Measurements from ENCODE around the gene RTL10. TPM values are rescaled to one million over a fixed set of nuclear protein-coding genes. Genes with fewer than 3 reads are reported as not detected.

The RTL10 gene
- polyA plus RNA-seq, 2 of the 4 experiments (the other 2 are of a cell fraction) = 4.4 to 5.1 TPM

GRCh38 chr22:19808873-19809478, 45.7 kb downstream of the RTL10 start (continued):
- TF ChIP-seq RARB (CRISPR knock-in tag; IDR thresholded peaks at IDR 0.05) (no peak), KDM5A (IDR thresholded peaks at IDR 0.05) (no peak), HOXA7 (CRISPR knock-in tag; IDR thresholded peaks at IDR 0.05) (no peak), HOXB5 (CRISPR knock-in tag; IDR thresholded peaks at IDR 0.05) (no peak)
- TF ChIP-seq, protein P1, sequence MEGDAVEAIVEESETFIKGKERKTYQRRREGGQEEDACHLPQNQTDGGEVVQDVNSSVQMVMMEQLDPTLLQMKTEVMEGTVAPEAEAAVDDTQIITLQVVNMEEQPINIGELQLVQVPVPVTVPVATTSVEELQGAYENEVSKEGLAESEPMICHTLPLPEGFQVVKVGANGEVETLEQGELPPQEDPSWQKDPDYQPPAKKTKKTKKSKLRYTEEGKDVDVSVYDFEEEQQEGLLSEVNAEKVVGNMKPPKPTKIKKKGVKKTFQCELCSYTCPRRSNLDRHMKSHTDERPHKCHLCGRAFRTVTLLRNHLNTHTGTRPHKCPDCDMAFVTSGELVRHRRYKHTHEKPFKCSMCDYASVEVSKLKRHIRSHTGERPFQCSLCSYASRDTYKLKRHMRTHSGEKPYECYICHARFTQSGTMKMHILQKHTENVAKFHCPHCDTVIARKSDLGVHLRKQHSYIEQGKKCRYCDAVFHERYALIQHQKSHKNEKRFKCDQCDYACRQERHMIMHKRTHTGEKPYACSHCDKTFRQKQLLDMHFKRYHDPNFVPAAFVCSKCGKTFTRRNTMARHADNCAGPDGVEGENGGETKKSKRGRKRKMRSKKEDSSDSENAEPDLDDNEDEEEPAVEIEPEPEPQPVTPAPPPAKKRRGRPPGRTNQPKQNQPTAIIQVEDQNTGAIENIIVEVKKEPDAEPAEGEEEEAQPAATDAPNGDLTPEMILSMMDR (IDR thresholded peaks at IDR 0.05) = no peak

DNA sequence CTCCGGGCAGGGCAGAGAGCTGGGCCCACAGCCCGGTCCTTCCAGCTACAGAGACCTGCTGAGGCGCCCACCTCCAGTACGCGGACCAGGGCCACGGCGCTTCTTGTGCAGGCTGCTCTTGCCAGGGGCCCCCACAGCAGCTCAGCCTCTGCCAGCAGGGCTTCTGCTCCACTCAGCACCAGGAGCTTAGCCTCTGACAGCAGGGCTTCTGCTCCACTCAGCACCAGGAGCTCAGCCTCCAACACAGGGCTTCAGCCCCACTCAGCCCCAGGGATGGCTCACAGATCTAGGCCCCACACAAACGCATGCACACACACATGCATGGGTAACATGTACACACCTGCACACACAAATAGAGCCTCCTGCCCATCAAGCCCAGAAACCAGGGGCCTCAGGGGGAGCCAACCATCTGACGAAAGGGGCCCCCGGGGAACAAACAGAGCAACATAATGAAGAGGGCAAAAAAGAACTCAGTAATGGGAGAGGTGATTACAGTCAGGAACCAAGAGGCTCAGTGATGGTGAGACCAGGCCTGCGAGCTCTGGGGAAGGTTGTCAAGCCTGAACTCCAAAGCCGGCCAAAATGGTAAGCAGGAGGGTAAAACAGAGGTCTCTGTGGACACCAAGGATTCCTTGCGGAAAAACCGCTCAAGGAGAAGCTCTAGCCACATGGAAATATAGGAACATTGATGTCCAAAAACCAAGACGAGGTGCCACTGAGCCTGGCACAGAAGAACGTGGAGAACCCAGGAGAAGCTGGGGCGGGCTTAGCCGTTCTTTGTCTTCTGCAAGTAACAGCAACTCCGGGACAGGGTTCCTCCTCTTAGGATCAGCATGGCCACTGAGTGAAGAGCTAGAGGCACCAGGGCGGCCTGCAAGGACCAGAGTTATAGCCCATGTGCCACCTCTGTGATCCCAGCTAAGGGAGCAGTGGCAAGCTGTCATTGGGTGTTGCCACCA, 46.5 kb downstream of the RTL10 start:
- FAIRE-seq = no peak
- peaks cover 15% of the 10 kb centered on the region for H3K4me1 ChIP-seq
- DNase-seq (ENCODE audit: low read depth in 1 of 2, low spot score in 1 of 2) = no peak
- ChIA-PET CTCF (interaction anchor here (0.8 to 3.5 kb wide), 4 partner anchors 12 to 107 kb away, joined by 3 to 11 read pairs (median 3); no protein-coding TSS in a partner anchor), POLR2A (no interaction called here)
- WGBS (ENCODE audit: missing lambda C conversion rate) = 94% methylated on average over 12 of the region's 20 CpGs
- H3K4me3 ChIP-seq = no peak overlapping the region
- H3K4me2 ChIP-seq = no peak overlapping the region
- TF ChIP-seq JUN (IDR thresholded peaks at IDR 0.05) = no peak
- no peaks in the 10 kb centered on the region for H3K9me3 ChIP-seq
- no peak overlapping the region for H3K27ac ChIP-seq
- ATAC-seq = no peak

- POLR2A ChIA-PET = no interaction called here
- Histone ChIP-seq H3K4me2 (no peak overlapping the region; the same call in 2 of the 3 replicates), H3K9me3 (no peaks in the 10 kb centered on the region), H3K27ac (peak overlapping the region; percentile 47 to 77; a peak in 5 of 6 replicates), H3K4me3 (no peak overlapping the region), H3K4me1 (peaks cover 15% of the 10 kb centered on the region)
- WGBS (ENCODE audit: missing lambda C conversion rate) = 93% methylated on average over 8 of the region's 15 CpGs
- CTCF ChIA-PET = interaction anchor here (0.9 to 3.5 kb wide), 3 partner anchors 12 to 103 kb away, joined by 3 to 11 read pairs (median 3); no protein-coding TSS in a partner anchor
- FAIRE-seq (no peak), ATAC-seq (no peak), DNase-seq (ENCODE audit: low read depth in 1 of 2, low spot score in 1 of 2) (no peak)
- no peak for TF ChIP-seq NFE2L2 (conservative IDR thresholded peaks at IDR 0.05; ENCODE audit: low read length)
- TF ChIP-seq, protein P2, sequence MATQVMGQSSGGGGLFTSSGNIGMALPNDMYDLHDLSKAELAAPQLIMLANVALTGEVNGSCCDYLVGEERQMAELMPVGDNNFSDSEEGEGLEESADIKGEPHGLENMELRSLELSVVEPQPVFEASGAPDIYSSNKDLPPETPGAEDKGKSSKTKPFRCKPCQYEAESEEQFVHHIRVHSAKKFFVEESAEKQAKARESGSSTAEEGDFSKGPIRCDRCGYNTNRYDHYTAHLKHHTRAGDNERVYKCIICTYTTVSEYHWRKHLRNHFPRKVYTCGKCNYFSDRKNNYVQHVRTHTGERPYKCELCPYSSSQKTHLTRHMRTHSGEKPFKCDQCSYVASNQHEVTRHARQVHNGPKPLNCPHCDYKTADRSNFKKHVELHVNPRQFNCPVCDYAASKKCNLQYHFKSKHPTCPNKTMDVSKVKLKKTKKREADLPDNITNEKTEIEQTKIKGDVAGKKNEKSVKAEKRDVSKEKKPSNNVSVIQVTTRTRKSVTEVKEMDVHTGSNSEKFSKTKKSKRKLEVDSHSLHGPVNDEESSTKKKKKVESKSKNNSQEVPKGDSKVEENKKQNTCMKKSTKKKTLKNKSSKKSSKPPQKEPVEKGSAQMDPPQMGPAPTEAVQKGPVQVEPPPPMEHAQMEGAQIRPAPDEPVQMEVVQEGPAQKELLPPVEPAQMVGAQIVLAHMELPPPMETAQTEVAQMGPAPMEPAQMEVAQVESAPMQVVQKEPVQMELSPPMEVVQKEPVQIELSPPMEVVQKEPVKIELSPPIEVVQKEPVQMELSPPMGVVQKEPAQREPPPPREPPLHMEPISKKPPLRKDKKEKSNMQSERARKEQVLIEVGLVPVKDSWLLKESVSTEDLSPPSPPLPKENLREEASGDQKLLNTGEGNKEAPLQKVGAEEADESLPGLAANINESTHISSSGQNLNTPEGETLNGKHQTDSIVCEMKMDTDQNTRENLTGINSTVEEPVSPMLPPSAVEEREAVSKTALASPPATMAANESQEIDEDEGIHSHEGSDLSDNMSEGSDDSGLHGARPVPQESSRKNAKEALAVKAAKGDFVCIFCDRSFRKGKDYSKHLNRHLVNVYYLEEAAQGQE (IDR thresholded peaks at IDR 0.05) = no peak
- no peak for TF ChIP-seq EP300 (IDR thresholded peaks at IDR 0.05)
- no peak for TF ChIP-seq FOSB (CRISPR knock-in tag; IDR thresholded peaks at IDR 0.05)
- no peak for TF ChIP-seq JUNB (IDR thresholded peaks at IDR 0.05)
- TF ChIP-seq MYC (IDR thresholded peaks at IDR 0.05; ENCODE audit: borderline replicate concordance, low read length) = no peak
- no peak for TF ChIP-seq TFCP2L1 (CRISPR knock-in tag; IDR thresholded peaks at IDR 0.05)
- no peak for TF ChIP-seq RFX5 (IDR thresholded peaks at IDR 0.05)
- no peak for TF ChIP-seq CHD2 (IDR thresholded peaks at IDR 0.05; ENCODE audit: low read length, partially characterized antibody)
- no peak for TF ChIP-seq KDM1A (IDR thresholded peaks at IDR 0.05; ENCODE audit: low read depth)
- no peak for TF ChIP-seq FOXS1 (CRISPR knock-in tag; IDR thresholded peaks at IDR 0.05)
- TF ChIP-seq, protein P3, sequence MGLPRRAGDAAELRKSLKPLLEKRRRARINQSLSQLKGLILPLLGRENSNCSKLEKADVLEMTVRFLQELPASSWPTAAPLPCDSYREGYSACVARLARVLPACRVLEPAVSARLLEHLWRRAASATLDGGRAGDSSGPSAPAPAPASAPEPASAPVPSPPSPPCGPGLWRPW (IDR thresholded peaks at IDR 0.05) = no peak
Measured at GRCh38 chr22:19807161-19807913, 47.3 kb downstream of the RTL10 start.
